HG03103 (cell line): Measurements from ENCODE around the gene HIF1A.
"Not testable (repeated sequence)": the region's sequence is repeated elsewhere in the genome, so short reads cannot be mapped to it uniquely, and the experiment has no call there.

Source experiments
- ATAC-seq: cut with Tn5 transposase; IDR thresholded peaks from one replicate; pipeline ENCODE4 v1.9.1; 2021; ENCODE audit warnings: low read depth; ENCODE audit not compliant: unreplicated experiment

Gene HIF1A

GRCh38 chr14:61706096-61706690 lies 10.9 kb downstream of the HIF1A start:
- no peak for ATAC-seq

- not testable (repeated sequence) for ATAC-seq
Measured at GRCh38 chr14:61707774-61708173, 12.5 kb downstream of the HIF1A start.

GRCh38 chr14:61708693-61709092 lies 13.4 kb downstream of the HIF1A start:
- not testable (repeated sequence) for ATAC-seq

GRCh38 chr14:61710853-61711817 lies 15.8 kb downstream of the HIF1A start:
- no peak for ATAC-seq

GRCh38 chr14:61712137-61712536 lies 16.8 kb downstream of the HIF1A start:
- no peak for ATAC-seq

GRCh38 chr14:61713724-61714437 lies 18.6 kb downstream of the HIF1A start:
- ATAC-seq, result no peak

- ATAC-seq, result no peak
Measured at GRCh38 chr14:61716956-61717355, 21.6 kb downstream of the HIF1A start.

- no peak for ATAC-seq
Measured at GRCh38 chr14:61718039-61718438, 22.7 kb downstream of the HIF1A start.

GRCh38 chr14:61719344-61720293 lies 24.3 kb downstream of the HIF1A start:
- ATAC-seq, result no peak

- no peak for ATAC-seq
Measured at GRCh38 chr14:61720294-61720661, 25.0 kb downstream of the HIF1A start.

GRCh38 chr14:61720741-61721140 lies 25.4 kb downstream of the HIF1A start:
- no peak for ATAC-seq

GRCh38 chr14:61724133-61724532 lies 28.8 kb downstream of the HIF1A start:
- ATAC-seq, result no peak

GRCh38 chr14:61726778-61727658 lies 31.7 kb downstream of the HIF1A start:
- no peak for ATAC-seq

- ATAC-seq, result no peak
Measured at GRCh38 chr14:61730756-61731373, 35.6 kb downstream of the HIF1A start.

GRCh38 chr14:61733972-61734371 lies 38.7 kb downstream of the HIF1A start:
- no peak for ATAC-seq

- no peak for ATAC-seq
Measured at GRCh38 chr14:61736751-61737150, 41.4 kb downstream of the HIF1A start.

- ATAC-seq, result no peak
Measured at GRCh38 chr14:61737915-61738314, 42.6 kb downstream of the HIF1A start.

GRCh38 chr14:61739133-61739532 lies 43.8 kb downstream of the HIF1A start:
- no peak for ATAC-seq

- ATAC-seq, result no peak
Measured at GRCh38 chr14:61742371-61742770, 47.1 kb downstream of the HIF1A start.
